Liver (tissue), 9 donors: ENCODE measurements around the gene PAQR4. TPM values are rescaled to one million over a fixed set of nuclear protein-coding genes. Genes with fewer than 3 reads are reported as not detected.

Source experiments
- DNase-seq: peaks from one replicate; pipeline ENCODE4 v3.0.0-alpha.2; 2017; ENCODE audit warnings: low spot score
- H3K27ac ChIP-seq, 2 donors: one replicate each; pipeline ENCODE4 v1.7.0; 2013; ENCODE audit warnings: inconsistent platforms in 2 of 2, low read length in 2 of 2, control low read depth in 1 of 2, low read depth in 1 of 2, mild to moderate bottlenecking in 1 of 2
- H3K27me3 ChIP-seq, 4 donors: one replicate each; pipeline versions ENCODE4 v1.6.1 to v1.7.0; 2013; ENCODE audit warnings: low read length in 3 of 4, inconsistent platforms in 1 of 4, mild to moderate bottlenecking in 1 of 4, moderate library complexity in 1 of 4; ENCODE audit not compliant: control insufficient read depth in 4 of 4, insufficient read depth in 4 of 4
- H3K36me3 ChIP-seq, 4 donors: one replicate each; pipeline versions ENCODE4 v1.6.1 to v1.7.0; 2013; ENCODE audit warnings: low read length in 3 of 4, mild to moderate bottlenecking in 3 of 4, low read depth in 1 of 4, moderate library complexity in 1 of 4; ENCODE audit not compliant: control insufficient read depth in 4 of 4, insufficient read depth in 3 of 4
- H3K4me1 ChIP-seq, 4 donors: one replicate each; pipeline versions ENCODE4 v1.6.1 to v1.7.0; 2013; ENCODE audit warnings: low read length in 3 of 4, mild to moderate bottlenecking in 3 of 4, moderate library complexity in 1 of 4; ENCODE audit not compliant: control insufficient read depth in 4 of 4, insufficient read depth in 4 of 4
- H3K4me3 ChIP-seq, 3 donors: one replicate each; pipeline versions ENCODE4 v1.6.1 to v1.7.0; 2013; ENCODE audit warnings: low read length in 3 of 3, control low read depth in 1 of 3, low read depth in 1 of 3, mild to moderate bottlenecking in 1 of 3
- H3K9ac ChIP-seq, 2 donors: one replicate each; pipeline ENCODE4 v1.7.0; 2013; ENCODE audit warnings: low read length in 2 of 2, mild to moderate bottlenecking in 2 of 2, moderate library complexity in 2 of 2, control low read depth in 1 of 2, low read depth in 1 of 2
- H3K9me3 ChIP-seq, 4 donors: one replicate each; pipeline versions ENCODE4 v1.6.1 to v1.7.0; 2013; ENCODE audit warnings: low read length in 3 of 4; ENCODE audit not compliant: control insufficient read depth in 4 of 4
- FOXA1 ChIP-seq: IDR thresholded peaks from 2 replicates; pipeline ENCODE4 v1.6.1; 2016; ENCODE audit warnings: antibody characterized with exemption
- HNF4A ChIP-seq, 2 donors: conservative IDR thresholded peaks; 2 replicates each; pipeline ENCODE4 v1.6.1; 2016; ENCODE audit warnings: antibody characterized with exemption in 2 of 2, mild to moderate bottlenecking in 2 of 2
- JUND ChIP-seq, 2 donors: IDR thresholded peaks; 2 replicates each; pipeline ENCODE4 v1.6.1; 2016; ENCODE audit warnings: antibody characterized with exemption in 2 of 2
- NR2F2 ChIP-seq: IDR thresholded peaks from 2 replicates; pipeline ENCODE4 v1.6.1; 2016; ENCODE audit warnings: antibody characterized with exemption
- RAD21 ChIP-seq, 2 donors: IDR thresholded peaks; 2 replicates each; pipeline ENCODE4 v1.6.1; 2016; ENCODE audit warnings: antibody characterized with exemption in 2 of 2, mild to moderate bottlenecking in 2 of 2
- REST ChIP-seq: IDR thresholded peaks from 2 replicates; pipeline ENCODE4 v1.6.1; 2016; ENCODE audit warnings: antibody characterized with exemption, mild to moderate bottlenecking
- RXRA ChIP-seq, 2 donors: IDR thresholded peaks; 2 replicates each; pipeline ENCODE4 v1.6.1; 2017 to 2018; ENCODE audit warnings: antibody characterized with exemption in 2 of 2, mild to moderate bottlenecking in 1 of 2
- SP1 ChIP-seq: IDR thresholded peaks from 2 replicates; pipeline ENCODE4 v1.6.1; 2018; ENCODE audit warnings: antibody characterized with exemption, mild to moderate bottlenecking
- TAF1 ChIP-seq: conservative IDR thresholded peaks from 2 replicates; pipeline ENCODE4 v1.6.1; 2016; ENCODE audit warnings: antibody characterized with exemption, mild to moderate bottlenecking
- YY1 ChIP-seq: IDR thresholded peaks from 2 replicates; pipeline ENCODE4 v1.6.1; 2016; ENCODE audit warnings: antibody characterized with exemption, mild to moderate bottlenecking
- WGBS: extraction: QIAGEN DNeasy Blood & Tissue Kit; methylation state at CpG from one replicate; pipeline ENCODE4 v1.1.7; 2013; 5-methylcytosine and 5-hydroxymethylcytosine counted together
- polyA plus RNA-seq, 2 donors: library from polyadenylated mRNA; stranded (reverse) in 1 of 2; unstranded in 1 of 2; fragments of 200-250 nt in 1 of 2; fragments of >200 nt in 1 of 2; fragmentation: Nextera tagmentation in 1 of 2; extraction: Ambion mirVana in 1 of 2; gene quantifications; one replicate each; pipeline versions ENCODE4 v1.2.1 to v1.2.3, GENCODE V29; 2013 to 2015
- total RNA-seq, 2 donors: library from RNA; depleted of rRNA; stranded (reverse); fragments of >200 nt; gene quantifications; one replicate each; pipeline ENCODE4 v1.2.3, GENCODE V29; 2014
- TF ChIP-seq, protein P1 (sequence below): fragments of 150-350 bp; IDR thresholded peaks from 2 replicates; pipeline ENCODE4 v1.5.1; 2017; ENCODE audit warnings: improper control_type of control experiment, low read depth, low read length; ENCODE audit not compliant: missing input control
- donor health status: healthy.
- donor health status: healthy.
- donor health status: healthy.
- donor health status: healthy.
- donor health status: healthy.

PAQR4 gene
- total and polyA plus RNA-seq, 4 donors = 0.63 to 9.9 (median 2.0) TPM

GRCh38 chr16:2956579-2956956 lies 12.6 kb upstream of the PAQR4 start (continued):
- no peak for TF ChIP-seq REST

DNA sequence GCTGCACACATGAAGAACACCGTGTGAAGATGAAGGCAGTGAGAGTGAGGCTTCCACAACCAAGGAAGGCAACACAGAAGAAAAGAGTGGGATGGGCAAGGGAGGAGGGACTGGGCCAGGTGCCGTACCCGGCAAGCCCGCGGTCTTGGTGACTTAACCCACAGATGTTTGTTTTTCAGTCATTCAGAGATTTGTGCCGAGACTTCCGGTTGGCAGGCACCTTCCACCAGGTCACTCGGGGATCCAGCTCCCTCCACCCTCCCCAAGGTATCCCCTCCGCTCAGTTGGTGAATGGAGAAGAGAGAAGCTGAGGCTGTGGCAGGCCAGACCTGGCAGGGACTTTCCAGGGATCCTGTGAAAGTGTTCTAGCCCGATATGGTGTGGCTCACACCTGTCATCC lies 9.9 kb upstream of the PAQR4 start:
- 55% methylated on average over 10 of the region's 10 CpGs for WGBS
- Histone ChIP-seq H3K9ac (no peak overlapping the region), H3K27me3 (peaks cover 0 to 7% (median 3%) of the 10 kb centered on the region in 4 donors), H3K27ac (no peak overlapping the region), H3K4me3 (no peak overlapping the region), H3K4me1 (peaks cover 3 to 10% (median 6%) of the 10 kb centered on the region in 4 donors), H3K36me3 (no peaks in the 10 kb centered on the region), H3K9me3 (no peaks in the 10 kb centered on the region)
- TF ChIP-seq NR2F2 = no peak
- TF ChIP-seq RXRA (IDR thresholded peaks at IDR 0.05) = no peak
- no peak for TF ChIP-seq YY1
- TF ChIP-seq JUND (IDR thresholded peaks at IDR 0.05) = no peak
- TF ChIP-seq HNF4A (conservative IDR thresholded peaks at IDR 0.05) = no peak
- no peak for TF ChIP-seq FOXA1
- TF ChIP-seq, protein P1, sequence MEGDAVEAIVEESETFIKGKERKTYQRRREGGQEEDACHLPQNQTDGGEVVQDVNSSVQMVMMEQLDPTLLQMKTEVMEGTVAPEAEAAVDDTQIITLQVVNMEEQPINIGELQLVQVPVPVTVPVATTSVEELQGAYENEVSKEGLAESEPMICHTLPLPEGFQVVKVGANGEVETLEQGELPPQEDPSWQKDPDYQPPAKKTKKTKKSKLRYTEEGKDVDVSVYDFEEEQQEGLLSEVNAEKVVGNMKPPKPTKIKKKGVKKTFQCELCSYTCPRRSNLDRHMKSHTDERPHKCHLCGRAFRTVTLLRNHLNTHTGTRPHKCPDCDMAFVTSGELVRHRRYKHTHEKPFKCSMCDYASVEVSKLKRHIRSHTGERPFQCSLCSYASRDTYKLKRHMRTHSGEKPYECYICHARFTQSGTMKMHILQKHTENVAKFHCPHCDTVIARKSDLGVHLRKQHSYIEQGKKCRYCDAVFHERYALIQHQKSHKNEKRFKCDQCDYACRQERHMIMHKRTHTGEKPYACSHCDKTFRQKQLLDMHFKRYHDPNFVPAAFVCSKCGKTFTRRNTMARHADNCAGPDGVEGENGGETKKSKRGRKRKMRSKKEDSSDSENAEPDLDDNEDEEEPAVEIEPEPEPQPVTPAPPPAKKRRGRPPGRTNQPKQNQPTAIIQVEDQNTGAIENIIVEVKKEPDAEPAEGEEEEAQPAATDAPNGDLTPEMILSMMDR = no peak
- TF ChIP-seq RAD21 (IDR thresholded peaks at IDR 0.05) = no peak
- TF ChIP-seq REST = no peak
- DNase-seq = no peak

GRCh38 chr16:2960183-2961010 lies 8.8 kb upstream of the PAQR4 start:
- Histone ChIP-seq H3K4me1 (peaks cover 3 to 17% (median 13%) of the 10 kb centered on the region in 4 donors), H3K27me3 (peaks cover 0 to 7% (median 3%) of the 10 kb centered on the region in 4 donors), H3K27ac (no peak overlapping the region), H3K36me3 (no peaks in the 10 kb centered on the region), H3K9me3 (no peaks in the 10 kb centered on the region), H3K9ac (no peak overlapping the region), H3K4me3 (no peak overlapping the region)
- WGBS = 74% methylated on average over 17 of the region's 17 CpGs
- no peak for DNase-seq
- TF ChIP-seq RAD21 (IDR thresholded peaks at IDR 0.05) = no peak
- TF ChIP-seq SP1 = no peak
- no peak for TF ChIP-seq REST
- TF ChIP-seq, protein P1 = no peak
- no peak for TF ChIP-seq TAF1
